IPS-15b (cell line): ENCODE results near the gene FAM24B.
"Not testable (repeated sequence)": the region's sequence is repeated elsewhere in the genome, so short reads cannot be mapped to it uniquely, and the experiment has no call there.

Experiments
- H3K27me3 ChIP-seq: one replicate; pipeline ENCODE4 v1.6.1; 2013; ENCODE audit warnings: low read length; ENCODE audit not compliant: control insufficient read depth, insufficient read depth
- H3K36me3 ChIP-seq: one replicate; pipeline ENCODE4 v1.6.1; 2013; ENCODE audit warnings: low read length; ENCODE audit not compliant: control insufficient read depth, insufficient read depth
- H3K4me1 ChIP-seq: one replicate; pipeline ENCODE4 v1.6.1; 2013; ENCODE audit warnings: mild to moderate bottlenecking, low read length; ENCODE audit not compliant: control insufficient read depth, insufficient read depth
- H3K4me3 ChIP-seq: one replicate; pipeline ENCODE4 v1.5.1; 2013; ENCODE audit warnings: low read depth, low read length
- H3K9ac ChIP-seq: one replicate; pipeline ENCODE4 v1.6.1; 2013; ENCODE audit warnings: low read depth, mild to moderate bottlenecking, low read length
- H3K9me3 ChIP-seq: one replicate; pipeline ENCODE4 v1.6.1; 2013; ENCODE audit warnings: mild to moderate bottlenecking, low read length; ENCODE audit not compliant: control insufficient read depth, insufficient read depth

FAM24B gene

GRCh38 chr10:122875843-122876466, 3.4 kb downstream of the FAM24B start:
- H3K27me3 ChIP-seq: peaks cover 15% of the 10 kb centered on the region
- peak overlapping the region; percentile 20 for H3K4me3 ChIP-seq
- H3K4me1 ChIP-seq: peaks cover 41% of the 10 kb centered on the region
- no peak overlapping the region for H3K9ac ChIP-seq
- H3K36me3 ChIP-seq: no peaks in the 10 kb centered on the region
- H3K9me3 ChIP-seq: no peaks in the 10 kb centered on the region

DNA sequence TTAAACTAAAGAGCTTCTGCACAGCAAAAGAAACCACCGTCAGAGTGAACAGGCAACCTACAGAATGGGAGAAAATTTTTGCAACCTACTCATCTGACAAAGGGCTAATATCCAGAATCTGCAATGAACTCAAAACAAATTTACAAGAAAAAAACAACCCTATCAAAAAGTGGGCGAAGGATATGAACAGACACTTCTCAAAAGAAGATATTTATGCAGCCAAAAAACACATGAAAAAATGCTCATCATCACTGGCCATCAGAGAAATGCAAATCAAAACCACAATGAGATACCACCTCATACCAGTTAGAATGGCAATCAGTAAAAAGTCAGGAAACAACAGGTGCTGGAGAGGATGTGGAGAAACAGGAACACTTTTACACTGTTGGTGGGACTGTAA, 7.4 kb downstream of the FAM24B start:
- H3K9ac ChIP-seq, H3K9me3 ChIP-seq, H3K36me3 ChIP-seq, H3K4me3 ChIP-seq, H3K27me3 ChIP-seq: not testable (repeated sequence)
- peaks cover 32% of the 10 kb centered on the region for H3K4me1 ChIP-seq

GRCh38 chr10:122868768-122869167, 10.6 kb downstream of the FAM24B start:
- not testable (repeated sequence) for H3K9ac ChIP-seq, H3K36me3 ChIP-seq, H3K4me1 ChIP-seq, H3K4me3 ChIP-seq, H3K27me3 ChIP-seq, H3K9me3 ChIP-seq

DNA sequence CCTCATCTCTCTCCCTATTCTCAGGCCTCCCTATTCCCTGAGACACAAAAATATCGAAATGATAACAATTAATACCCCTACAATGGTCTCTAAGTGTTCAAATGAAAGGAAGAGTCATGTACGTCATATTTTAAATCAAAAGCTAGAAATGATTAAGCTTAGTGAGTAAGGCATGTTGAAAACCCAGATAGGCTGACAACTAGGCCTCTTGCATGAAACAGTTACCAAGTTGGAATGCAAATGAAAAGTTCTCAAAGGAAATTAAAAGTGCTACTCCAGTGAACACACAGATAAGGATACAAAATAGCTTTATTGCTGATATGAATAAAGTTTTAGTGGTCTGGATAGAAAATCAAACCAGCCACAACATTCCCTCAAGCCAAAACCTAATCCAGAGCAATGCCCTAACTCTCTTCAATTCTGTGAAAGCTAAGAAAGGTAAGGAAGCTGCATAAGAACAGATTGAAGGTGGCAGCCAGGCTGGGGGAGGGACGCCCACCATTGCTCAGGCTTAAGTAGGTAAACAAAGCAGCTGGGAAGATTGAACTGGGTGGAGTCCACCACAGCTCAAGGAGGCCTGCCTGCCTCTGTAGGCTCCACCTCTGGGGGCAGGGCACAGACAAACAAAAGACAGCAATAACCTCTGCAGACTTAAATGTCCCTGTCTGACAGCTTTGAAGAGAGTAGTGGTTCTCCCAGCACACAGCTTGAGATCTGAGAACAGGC, 12.5 kb downstream of the FAM24B start:
- H3K9ac ChIP-seq, H3K36me3 ChIP-seq, H3K27me3 ChIP-seq, H3K4me1 ChIP-seq, H3K4me3 ChIP-seq, H3K9me3 ChIP-seq: not testable (repeated sequence)

- no peaks in the 10 kb centered on the region for H3K36me3 ChIP-seq
- H3K4me1 ChIP-seq: no peaks in the 10 kb centered on the region
These were observed 14.5 kb downstream of the FAM24B start for GRCh38 chr10:122864901-122865300.

GRCh38 chr10:122864194-122864592, 15.2 kb downstream of the FAM24B start:
- H3K9me3 ChIP-seq: peaks cover 7% of the 10 kb centered on the region
- H3K36me3 ChIP-seq: no peaks in the 10 kb centered on the region
- H3K4me3 ChIP-seq: no peak overlapping the region
- H3K9ac ChIP-seq: no peak overlapping the region
- H3K4me1 ChIP-seq: no peaks in the 10 kb centered on the region
- H3K27me3 ChIP-seq: no peaks in the 10 kb centered on the region

More at GRCh38 chr10:122864901-122865300, 14.5 kb downstream of the FAM24B start:
- Histone ChIP-seq H3K4me3 (no peak overlapping the region), H3K9me3 (peaks cover 7% of the 10 kb centered on the region), H3K27me3 (no peaks in the 10 kb centered on the region), H3K9ac (no peak overlapping the region)

- Histone ChIP-seq H3K36me3 (no peaks in the 10 kb centered on the region), H3K27me3 (no peaks in the 10 kb centered on the region), H3K4me3 (no peak overlapping the region), H3K9me3 (peaks cover 7% of the 10 kb centered on the region), H3K9ac (no peak overlapping the region), H3K4me1 (no peaks in the 10 kb centered on the region)
These were observed 15.9 kb downstream of the FAM24B start for GRCh38 chr10:122863216-122864193.

- Histone ChIP-seq H3K9ac (no peak overlapping the region), H3K4me1 (no peaks in the 10 kb centered on the region), H3K9me3 (peaks cover 3% of the 10 kb centered on the region), H3K36me3 (no peaks in the 10 kb centered on the region), H3K4me3 (no peak overlapping the region), H3K27me3 (no peaks in the 10 kb centered on the region)
These were observed 17.6 kb downstream of the FAM24B start for GRCh38 chr10:122861711-122862161.

GRCh38 chr10:122859527-122859926, 19.9 kb downstream of the FAM24B start:
- no peak overlapping the region for H3K9ac ChIP-seq
- H3K4me3 ChIP-seq: no peak overlapping the region
- H3K9me3 ChIP-seq: no peaks in the 10 kb centered on the region
- no peaks in the 10 kb centered on the region for H3K4me1 ChIP-seq
- no peaks in the 10 kb centered on the region for H3K27me3 ChIP-seq
- no peaks in the 10 kb centered on the region for H3K36me3 ChIP-seq

GRCh38 chr10:122858042-122858441, 21.3 kb downstream of the FAM24B start:
- H3K9me3 ChIP-seq, H3K9ac ChIP-seq, H3K36me3 ChIP-seq, H3K27me3 ChIP-seq, H3K4me1 ChIP-seq, H3K4me3 ChIP-seq: not testable (repeated sequence)

GRCh38 chr10:122856902-122857301, 22.5 kb downstream of the FAM24B start:
- Histone ChIP-seq H3K9me3 (no peaks in the 10 kb centered on the region), H3K9ac (no peak overlapping the region), H3K4me1 (no peaks in the 10 kb centered on the region), H3K36me3 (no peaks in the 10 kb centered on the region), H3K4me3 (no peak overlapping the region), H3K27me3 (no peaks in the 10 kb centered on the region)
